Measurements from ENCODE around the gene HBS1L.

HBS1L gene

DNA sequence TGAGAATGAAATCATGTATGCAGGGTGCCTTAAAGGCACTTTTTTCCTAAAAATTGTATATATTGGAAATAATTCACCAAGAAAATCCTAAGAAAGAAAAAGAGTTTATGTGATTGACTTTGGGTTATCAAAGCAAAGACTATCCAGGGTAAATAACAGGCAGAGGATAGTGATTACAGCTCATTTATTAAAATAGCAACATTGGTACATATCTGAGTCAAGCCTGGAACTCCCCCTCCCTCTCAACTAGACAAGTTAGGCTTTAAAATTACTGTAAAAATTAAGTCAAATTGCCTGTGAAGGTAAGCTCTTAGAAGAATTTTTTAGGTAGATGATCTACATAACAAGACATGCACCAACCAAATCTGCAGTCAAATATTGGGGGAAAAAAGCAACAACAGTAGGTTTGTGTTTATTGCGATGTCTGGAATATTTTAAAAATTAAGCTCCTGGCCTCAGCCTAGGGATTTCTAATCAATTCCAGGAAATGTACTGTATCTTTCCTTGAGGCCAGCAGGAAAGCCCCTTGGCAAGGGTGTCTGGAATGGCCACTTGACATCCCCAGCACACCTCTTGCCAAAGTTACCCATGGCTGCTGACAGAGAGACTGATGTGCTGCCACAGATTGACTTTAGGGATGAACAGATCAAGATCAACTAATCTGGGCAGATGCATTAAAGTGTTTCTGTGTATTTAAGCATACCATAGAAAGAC, 31.2 kb upstream of the HBS1L start:
- H3K4me3 ChIP-seq (ENCODE audit: low read depth, low read length), result no peak overlapping the region
- H3K79me2 ChIP-seq (ENCODE audit: control insufficient read depth, insufficient read depth, low read length, poor library complexity), result no peaks in the 10 kb centered on the region
- H3K4me1 ChIP-seq (ENCODE audit: control insufficient read depth in 1 of 2, insufficient read depth in 2 of 2, low read length in 2 of 2), result no peaks in the 10 kb centered on the region
- no peak overlapping the region for H2BK12ac ChIP-seq (ENCODE audit: low read length)
- no peak overlapping the region for H2AFZ ChIP-seq (ENCODE audit: insufficient read depth, low read length, poor library complexity)
- no peaks in the 10 kb centered on the region for H3K27me3 ChIP-seq (ENCODE audit: insufficient read depth, low read length)
- no peak overlapping the region for H2BK120ac ChIP-seq (ENCODE audit: insufficient read depth, low read length, poor library complexity)
- no peak overlapping the region for H2BK5ac ChIP-seq (ENCODE audit: low read depth, low read length, poor library complexity)
- no CpG with 5 or more reads among the region's 1 CpG for WGBS (ENCODE audit: extremely low coverage, insufficient coverage, insufficient read length)
- no peak overlapping the region for H4K12ac ChIP-seq (ENCODE audit: low read depth, low read length)
- no peak overlapping the region for H2AK5ac ChIP-seq (ENCODE audit: low read length)
- DNase-seq, result no peak
- H3K14ac ChIP-seq (ENCODE audit: low read length), result no peak overlapping the region
- H4K8ac ChIP-seq (ENCODE audit: low read depth, low read length), result no peak overlapping the region
- no peak overlapping the region for H3K23ac ChIP-seq (ENCODE audit: low read length)
- no peak overlapping the region for H4K91ac ChIP-seq (ENCODE audit: low read depth, low read length)
- H3K9me3 ChIP-seq (ENCODE audit: insufficient read depth, low read depth, low read length), result no peaks in the 10 kb centered on the region
- no peak overlapping the region for H3K18ac ChIP-seq (ENCODE audit: low read length)
- no peaks in the 10 kb centered on the region for H3K79me1 ChIP-seq (ENCODE audit: low read length)
- no peak overlapping the region for H3K4ac ChIP-seq (ENCODE audit: low read depth, low read length)
- no peak overlapping the region for H3K27ac ChIP-seq (ENCODE audit: low read depth, low read length)
- no peak overlapping the region for H3K9ac ChIP-seq (ENCODE audit: low read length)
- no peaks in the 10 kb centered on the region for H3K36me3 ChIP-seq (ENCODE audit: control insufficient read depth in 1 of 2, insufficient read depth in 2 of 2, low read length in 2 of 2)
- no peak overlapping the region for H3K4me2 ChIP-seq (ENCODE audit: low read length)

GRCh38 chr6:135084916-135085269, 30.3 kb upstream of the HBS1L start:
- Histone ChIP-seq H3K9me3 (ENCODE audit: insufficient read depth, low read depth, low read length) (no peaks in the 10 kb centered on the region), H3K4me3 (ENCODE audit: low read depth, low read length) (no peak overlapping the region), H3K79me1 (ENCODE audit: low read length) (no peaks in the 10 kb centered on the region), H2BK120ac (ENCODE audit: insufficient read depth, low read length, poor library complexity) (no peak overlapping the region), H2BK12ac (ENCODE audit: low read length) (no peak overlapping the region), H4K8ac (ENCODE audit: low read depth, low read length) (no peak overlapping the region), H3K36me3 (ENCODE audit: control insufficient read depth in 1 of 2, insufficient read depth in 2 of 2, low read length in 2 of 2) (no peaks in the 10 kb centered on the region), H3K4me1 (ENCODE audit: control insufficient read depth in 1 of 2, insufficient read depth in 2 of 2, low read length in 2 of 2) (no peaks in the 10 kb centered on the region), H3K27me3 (ENCODE audit: insufficient read depth, low read length) (no peaks in the 10 kb centered on the region), H2AFZ (ENCODE audit: insufficient read depth, low read length, poor library complexity) (no peak overlapping the region), H2AK5ac (ENCODE audit: low read length) (no peak overlapping the region), H3K23ac (ENCODE audit: low read length) (no peak overlapping the region), H3K14ac (ENCODE audit: low read length) (no peak overlapping the region), H3K4me2 (ENCODE audit: low read length) (no peak overlapping the region), H2BK5ac (ENCODE audit: low read depth, low read length, poor library complexity) (no peak overlapping the region), H3K79me2 (ENCODE audit: control insufficient read depth, insufficient read depth, low read length, poor library complexity) (no peaks in the 10 kb centered on the region), H3K27ac (ENCODE audit: low read depth, low read length) (no peak overlapping the region), H3K18ac (ENCODE audit: low read length) (no peak overlapping the region), H4K12ac (ENCODE audit: low read depth, low read length) (no peak overlapping the region), H4K91ac (ENCODE audit: low read depth, low read length) (no peak overlapping the region), H3K9ac (ENCODE audit: low read length) (no peak overlapping the region), H3K4ac (ENCODE audit: low read depth, low read length) (no peak overlapping the region)
- no CpG with 5 or more reads among the region's 1 CpG for WGBS (ENCODE audit: extremely low coverage, insufficient coverage, insufficient read length)
- DNase-seq, result no peak

DNA sequence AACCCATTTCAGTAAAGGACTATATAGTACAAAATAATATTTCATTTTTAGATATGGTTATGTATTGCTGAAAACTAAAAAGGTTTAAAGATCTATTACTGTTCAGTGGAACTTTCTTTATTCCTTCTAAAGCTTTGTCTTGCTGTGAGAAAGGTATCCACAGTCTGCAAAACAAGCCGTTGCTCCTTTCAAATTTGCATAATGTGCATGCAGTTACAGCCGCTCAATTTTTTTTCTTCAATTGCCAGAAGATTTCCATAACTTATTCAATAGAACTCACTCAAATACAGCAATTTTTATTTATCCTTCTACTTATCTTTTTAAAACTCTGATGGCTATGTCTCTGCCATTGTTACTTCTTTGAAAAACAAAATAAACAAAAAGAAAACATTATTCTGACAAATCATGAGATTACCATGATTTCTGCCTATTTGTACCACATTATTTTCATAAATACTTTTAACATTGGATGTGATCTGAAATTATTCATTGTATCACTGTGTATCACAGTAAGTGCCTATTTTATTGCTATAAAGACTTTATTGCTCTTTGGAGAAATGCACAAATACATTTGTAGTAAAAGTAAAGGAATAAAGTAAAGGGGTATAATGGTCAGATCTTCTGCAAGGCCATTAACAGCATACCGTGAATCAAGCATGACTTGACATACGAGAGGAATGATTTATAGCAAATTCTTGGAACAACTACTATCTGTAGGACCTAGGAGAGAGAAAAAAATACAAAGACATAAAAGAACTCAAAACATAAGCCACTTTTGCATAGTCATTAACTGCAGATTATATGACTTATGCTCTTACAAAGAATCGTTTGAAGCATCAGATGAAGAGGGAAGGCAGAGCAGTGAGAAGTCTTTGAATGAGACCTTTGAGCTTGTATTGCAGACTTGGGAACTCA, 29.6 kb upstream of the HBS1L start:
- H3K36me3 ChIP-seq (ENCODE audit: control insufficient read depth in 1 of 2, insufficient read depth in 2 of 2, low read length in 2 of 2), result no peaks in the 10 kb centered on the region
- H3K9ac ChIP-seq (ENCODE audit: low read length), result no peak overlapping the region
- no peak overlapping the region for H3K23ac ChIP-seq (ENCODE audit: low read length)
- no peak overlapping the region for H2AK5ac ChIP-seq (ENCODE audit: low read length)
- H2BK5ac ChIP-seq (ENCODE audit: low read depth, low read length, poor library complexity), result no peak overlapping the region
- H4K8ac ChIP-seq (ENCODE audit: low read depth, low read length), result no peak overlapping the region
- H3K4me3 ChIP-seq (ENCODE audit: low read depth, low read length), result no peak overlapping the region
- DNase-seq, result no peak
- H3K27ac ChIP-seq (ENCODE audit: low read depth, low read length), result no peak overlapping the region
- no peak overlapping the region for H3K18ac ChIP-seq (ENCODE audit: low read length)
- no peaks in the 10 kb centered on the region for H3K4me1 ChIP-seq (ENCODE audit: control insufficient read depth in 1 of 2, insufficient read depth in 2 of 2, low read length in 2 of 2)
- no peak overlapping the region for H4K91ac ChIP-seq (ENCODE audit: low read depth, low read length)
- no peaks in the 10 kb centered on the region for H3K9me3 ChIP-seq (ENCODE audit: insufficient read depth, low read depth, low read length)
- H3K79me2 ChIP-seq (ENCODE audit: control insufficient read depth, insufficient read depth, low read length, poor library complexity), result no peaks in the 10 kb centered on the region
- no peak overlapping the region for H3K14ac ChIP-seq (ENCODE audit: low read length)
- H3K27me3 ChIP-seq (ENCODE audit: insufficient read depth, low read length), result no peaks in the 10 kb centered on the region
- no peaks in the 10 kb centered on the region for H3K79me1 ChIP-seq (ENCODE audit: low read length)
- H3K4me2 ChIP-seq (ENCODE audit: low read length), result no peak overlapping the region
- no CpG with 5 or more reads among the region's 5 CpGs for WGBS (ENCODE audit: extremely low coverage, insufficient coverage, insufficient read length)
- no peak overlapping the region for H2AFZ ChIP-seq (ENCODE audit: insufficient read depth, low read length, poor library complexity)
- no peak overlapping the region for H4K12ac ChIP-seq (ENCODE audit: low read depth, low read length)
- no peak overlapping the region for H2BK12ac ChIP-seq (ENCODE audit: low read length)
- no peak overlapping the region for H2BK120ac ChIP-seq (ENCODE audit: insufficient read depth, low read length, poor library complexity)
- no peak overlapping the region for H3K4ac ChIP-seq (ENCODE audit: low read depth, low read length)

GRCh38 chr6:135081966-135082365, 27.3 kb upstream of the HBS1L start:
- WGBS (ENCODE audit: extremely low coverage, insufficient coverage, insufficient read length), result no CpG with 5 or more reads among the region's 1 CpG
- H3K4me2 ChIP-seq (ENCODE audit: low read length), result no peak overlapping the region
- H3K23ac ChIP-seq (ENCODE audit: low read length), result no peak overlapping the region

More at GRCh38 chr6:135081966-135082365, 27.3 kb upstream of the HBS1L start:
- no peak overlapping the region for H4K12ac ChIP-seq (ENCODE audit: low read depth, low read length)
- H3K79me1 ChIP-seq (ENCODE audit: low read length), result no peaks in the 10 kb centered on the region
- H3K18ac ChIP-seq (ENCODE audit: low read length), result no peak overlapping the region
- no peak overlapping the region for H2BK12ac ChIP-seq (ENCODE audit: low read length)
- H3K14ac ChIP-seq (ENCODE audit: low read length), result no peak overlapping the region
- no peak for DNase-seq
- no peak overlapping the region for H4K8ac ChIP-seq (ENCODE audit: low read depth, low read length)
- H4K91ac ChIP-seq (ENCODE audit: low read depth, low read length), result no peak overlapping the region
- no peak overlapping the region for H3K9ac ChIP-seq (ENCODE audit: low read length)
- H3K4me3 ChIP-seq (ENCODE audit: low read depth, low read length), result no peak overlapping the region
- H3K27me3 ChIP-seq (ENCODE audit: insufficient read depth, low read length), result no peaks in the 10 kb centered on the region
- H3K9me3 ChIP-seq (ENCODE audit: insufficient read depth, low read depth, low read length), result no peaks in the 10 kb centered on the region
- no peak overlapping the region for H3K27ac ChIP-seq (ENCODE audit: low read depth, low read length)
- H2AK5ac ChIP-seq (ENCODE audit: low read length), result no peak overlapping the region
- no peak overlapping the region for H2AFZ ChIP-seq (ENCODE audit: insufficient read depth, low read length, poor library complexity)
- H2BK5ac ChIP-seq (ENCODE audit: low read depth, low read length, poor library complexity), result no peak overlapping the region
- H3K4ac ChIP-seq (ENCODE audit: low read depth, low read length), result no peak overlapping the region
- no peaks in the 10 kb centered on the region for H3K36me3 ChIP-seq (ENCODE audit: control insufficient read depth in 1 of 2, insufficient read depth in 2 of 2, low read length in 2 of 2)
- no peaks in the 10 kb centered on the region for H3K79me2 ChIP-seq (ENCODE audit: control insufficient read depth, insufficient read depth, low read length, poor library complexity)
- H2BK120ac ChIP-seq (ENCODE audit: insufficient read depth, low read length, poor library complexity), result no peak overlapping the region
- no peaks in the 10 kb centered on the region for H3K4me1 ChIP-seq (ENCODE audit: control insufficient read depth in 1 of 2, insufficient read depth in 2 of 2, low read length in 2 of 2)

Measured in trophoblast cell (in vitro differentiated cells and primary cell).